Osteocyte (in vitro differentiated cells): ENCODE results near the gene SH3BGRL2. TPM values are rescaled to one million over a fixed set of nuclear protein-coding genes. Genes with fewer than 3 reads are reported as not detected.

ENCODE experiments used
- DNase-seq: peaks from one replicate; pipeline ENCODE4 v3.0.0; 2021; ENCODE audit warnings: mixed read lengths; ENCODE audit not compliant: unreplicated experiment; ENCODE audit errors: extremely low spot score
- H3K27ac Mint-ChIP-seq: one replicate; pipeline ENCODE4 v1.8.0; 2021; ENCODE audit warnings: mild to moderate bottlenecking, mixed read lengths; ENCODE audit not compliant: unreplicated experiment
- H3K27me3 Mint-ChIP-seq: one replicate; pipeline ENCODE4 v1.8.0; 2021; ENCODE audit warnings: mixed read lengths; ENCODE audit not compliant: unreplicated experiment
- H3K36me3 Mint-ChIP-seq: one replicate; pipeline ENCODE4 v1.8.0; 2021; ENCODE audit warnings: mixed read lengths; ENCODE audit not compliant: unreplicated experiment
- H3K4me1 Mint-ChIP-seq: one replicate; pipeline ENCODE4 v1.8.0; 2021; ENCODE audit warnings: mixed read lengths; ENCODE audit not compliant: unreplicated experiment
- H3K4me3 Mint-ChIP-seq: one replicate; pipeline ENCODE4 v1.8.0; 2021; ENCODE audit warnings: mild to moderate bottlenecking, moderate library complexity, mixed read lengths; ENCODE audit not compliant: unreplicated experiment
- H3K9me3 Mint-ChIP-seq: one replicate; pipeline ENCODE4 v1.8.0; 2021; ENCODE audit warnings: mixed read lengths; ENCODE audit not compliant: unreplicated experiment
- total RNA-seq: library from RNA; stranded (reverse); gene quantifications from 2 replicates; pipeline ENCODE4 v1.2.1, GENCODE V29; 2021
- TF ChIP-seq, protein P1 (sequence below): fragments of 200-600 bp; sonication (generic); IDR thresholded peaks from 2 replicates; pipeline ENCODE4 v1.5.0; 2021; ENCODE audit warnings: antibody characterized with exemption, mild to moderate bottlenecking, moderate library complexity

Gene SH3BGRL2
- total RNA-seq, 1 donor from 2014 or later: 1.9 TPM

DNA sequence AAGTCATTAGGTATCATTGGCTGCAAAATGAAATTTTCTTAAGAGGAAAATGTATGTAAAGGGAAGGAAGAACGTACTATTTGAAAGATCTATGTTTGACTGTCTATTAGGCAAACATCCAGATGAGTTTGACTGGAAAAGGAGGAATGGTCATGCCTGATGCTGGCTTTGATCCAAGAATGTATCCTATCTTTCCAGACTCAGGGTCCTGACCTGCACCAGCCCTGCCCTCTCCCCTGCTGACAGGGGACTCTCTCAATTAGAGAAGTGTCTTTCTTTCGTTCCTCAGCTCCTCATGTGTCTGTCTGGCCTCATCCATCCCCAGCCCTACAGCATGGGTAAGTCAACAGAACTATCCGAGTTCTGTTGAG lies 21.9 kb upstream of the SH3BGRL2 start:
- TF ChIP-seq, protein P1, sequence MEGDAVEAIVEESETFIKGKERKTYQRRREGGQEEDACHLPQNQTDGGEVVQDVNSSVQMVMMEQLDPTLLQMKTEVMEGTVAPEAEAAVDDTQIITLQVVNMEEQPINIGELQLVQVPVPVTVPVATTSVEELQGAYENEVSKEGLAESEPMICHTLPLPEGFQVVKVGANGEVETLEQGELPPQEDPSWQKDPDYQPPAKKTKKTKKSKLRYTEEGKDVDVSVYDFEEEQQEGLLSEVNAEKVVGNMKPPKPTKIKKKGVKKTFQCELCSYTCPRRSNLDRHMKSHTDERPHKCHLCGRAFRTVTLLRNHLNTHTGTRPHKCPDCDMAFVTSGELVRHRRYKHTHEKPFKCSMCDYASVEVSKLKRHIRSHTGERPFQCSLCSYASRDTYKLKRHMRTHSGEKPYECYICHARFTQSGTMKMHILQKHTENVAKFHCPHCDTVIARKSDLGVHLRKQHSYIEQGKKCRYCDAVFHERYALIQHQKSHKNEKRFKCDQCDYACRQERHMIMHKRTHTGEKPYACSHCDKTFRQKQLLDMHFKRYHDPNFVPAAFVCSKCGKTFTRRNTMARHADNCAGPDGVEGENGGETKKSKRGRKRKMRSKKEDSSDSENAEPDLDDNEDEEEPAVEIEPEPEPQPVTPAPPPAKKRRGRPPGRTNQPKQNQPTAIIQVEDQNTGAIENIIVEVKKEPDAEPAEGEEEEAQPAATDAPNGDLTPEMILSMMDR: no peak
- DNase-seq: no peak
- peaks cover 6% of the 10 kb centered on the region for H3K4me1 Mint-ChIP-seq
- H3K4me3 Mint-ChIP-seq: no peak overlapping the region
- H3K36me3 Mint-ChIP-seq: no peaks in the 10 kb centered on the region
- no peaks in the 10 kb centered on the region for H3K9me3 Mint-ChIP-seq
- no peak overlapping the region for H3K27ac Mint-ChIP-seq
- no peaks in the 10 kb centered on the region for H3K27me3 Mint-ChIP-seq

DNA sequence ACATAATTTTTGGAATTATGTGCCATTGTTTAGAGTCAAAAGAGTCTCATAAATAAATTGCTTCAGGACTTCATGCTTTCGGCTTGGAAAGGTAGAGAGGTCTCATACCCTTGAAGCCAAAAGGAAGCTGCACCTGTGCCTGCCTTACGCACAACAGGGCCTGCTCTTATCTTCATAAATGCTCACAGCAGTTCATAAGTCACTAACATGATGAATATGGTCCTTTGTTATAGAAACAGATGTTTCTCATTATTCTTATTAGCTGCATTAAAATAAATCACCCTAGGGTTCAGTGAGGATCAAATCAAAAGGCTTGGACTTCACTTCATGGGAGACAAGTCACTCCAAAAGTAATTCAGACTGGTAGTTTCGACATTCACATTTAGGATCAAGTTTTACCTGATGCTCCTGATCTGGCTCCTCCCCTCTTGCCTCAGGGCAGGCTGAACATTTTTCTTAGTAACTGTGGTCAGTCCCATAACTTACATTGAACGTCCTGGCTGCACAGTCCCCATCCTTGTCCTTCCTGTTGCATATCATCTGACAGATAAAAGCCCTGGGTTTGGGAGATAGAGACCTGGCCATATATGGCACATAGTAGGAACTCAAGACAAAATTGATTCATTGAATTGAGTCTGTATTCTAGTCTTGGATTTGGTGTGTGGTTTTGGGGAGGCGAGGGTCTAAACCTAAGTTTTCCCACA lies 20.7 kb upstream of the SH3BGRL2 start:
- Mint-ChIP-seq H3K36me3 (no peaks in the 10 kb centered on the region), H3K4me3 (no peak overlapping the region), H3K27me3 (no peaks in the 10 kb centered on the region), H3K4me1 (peaks cover 6% of the 10 kb centered on the region), H3K27ac (no peak overlapping the region), H3K9me3 (no peaks in the 10 kb centered on the region)
- DNase-seq: no peak
- TF ChIP-seq, protein P1: no peak

DNA sequence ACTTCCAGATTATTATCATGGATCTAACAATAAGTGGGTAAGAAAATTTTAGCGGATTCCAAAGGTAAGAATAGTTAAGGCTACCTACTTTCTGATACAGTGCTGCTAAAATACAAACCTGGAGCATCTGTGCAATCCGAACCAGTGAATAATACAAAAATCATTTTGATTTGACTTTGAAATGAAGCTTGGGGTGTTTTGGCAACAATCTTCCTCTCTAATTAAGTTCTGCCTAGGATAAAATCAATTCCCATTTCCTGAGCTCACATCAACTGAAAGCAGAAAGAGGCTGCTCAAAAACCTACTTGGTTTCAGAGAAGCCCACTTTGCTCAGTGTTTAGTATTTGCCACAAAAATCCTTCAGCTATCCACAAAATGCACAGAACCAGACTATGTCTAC lies 18.7 kb upstream of the SH3BGRL2 start:
- Mint-ChIP-seq H3K4me1 (no peaks in the 10 kb centered on the region), H3K36me3 (no peaks in the 10 kb centered on the region), H3K27me3 (no peaks in the 10 kb centered on the region), H3K4me3 (no peak overlapping the region), H3K9me3 (no peaks in the 10 kb centered on the region), H3K27ac (no peak overlapping the region)
- DNase-seq: no peak
- TF ChIP-seq, protein P1: no peak

DNA sequence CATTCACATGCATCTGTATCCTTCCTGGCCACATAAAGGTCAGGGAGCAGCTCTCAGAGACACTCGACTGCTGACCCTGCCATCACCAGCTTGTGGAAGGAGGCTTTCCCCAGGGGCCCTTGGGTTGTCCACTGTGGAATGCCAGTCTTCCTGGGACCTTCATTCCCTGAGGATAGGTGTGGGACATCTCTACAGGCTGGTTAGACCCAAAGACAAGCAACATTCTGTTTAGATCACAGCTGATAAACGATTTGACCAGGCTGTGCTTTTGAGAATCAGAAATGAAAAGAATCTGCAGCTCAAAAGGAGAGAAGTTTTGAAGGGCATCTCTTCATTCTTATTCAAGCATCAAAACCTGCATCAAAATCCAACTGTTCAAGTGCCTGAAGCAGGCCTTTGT lies 18.2 kb upstream of the SH3BGRL2 start:
- Mint-ChIP-seq H3K9me3 (no peaks in the 10 kb centered on the region), H3K27ac (no peak overlapping the region), H3K36me3 (no peaks in the 10 kb centered on the region), H3K4me1 (no peaks in the 10 kb centered on the region), H3K4me3 (no peak overlapping the region), H3K27me3 (no peaks in the 10 kb centered on the region)
- no peak for DNase-seq
- TF ChIP-seq, protein P1: no peak

DNA sequence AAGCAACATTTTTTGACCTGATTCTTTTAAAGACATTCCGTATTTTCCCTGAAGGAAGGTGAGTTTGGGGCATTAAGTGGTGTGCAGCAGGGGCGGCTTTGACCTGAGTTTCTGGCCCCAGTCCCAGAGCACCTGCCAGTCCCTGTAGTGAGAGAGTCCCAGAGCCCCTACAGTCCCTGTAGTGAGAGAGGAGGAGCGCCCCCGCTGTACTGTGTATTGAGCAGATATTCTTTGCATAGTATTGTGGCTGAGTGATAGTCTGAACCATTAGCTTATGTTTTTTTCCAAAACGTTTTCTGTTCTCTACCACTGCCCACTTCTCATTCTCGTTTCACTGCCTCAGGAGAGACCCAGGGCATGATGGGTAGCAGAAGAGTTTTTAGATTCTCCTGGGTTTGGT lies 17.2 kb upstream of the SH3BGRL2 start:
- Mint-ChIP-seq H3K27ac (no peak overlapping the region), H3K9me3 (no peaks in the 10 kb centered on the region), H3K27me3 (no peaks in the 10 kb centered on the region), H3K4me3 (no peak overlapping the region), H3K36me3 (no peaks in the 10 kb centered on the region), H3K4me1 (no peaks in the 10 kb centered on the region)
- TF ChIP-seq, protein P1: no peak
- DNase-seq: no peak
